HL-60 (cell line): ENCODE results near the gene SNX10.

Experiments
- GABPA ChIP-seq: IDR thresholded peaks from 2 replicates; pipeline ENCODE4 v1.6.1; 2012; ENCODE audit warnings: low read depth
- POLR2AphosphoS5 ChIP-seq: IDR thresholded peaks from 2 replicates; pipeline ENCODE4 v1.6.1; 2012; ENCODE audit warnings: low read depth
- REST ChIP-seq: IDR thresholded peaks from 2 replicates; pipeline ENCODE4 v1.6.1; 2012; ENCODE audit warnings: low read depth; ENCODE audit not compliant: insufficient replicate concordance
- TF ChIP-seq, protein P1 (sequence below): IDR thresholded peaks from one replicate; pipeline ENCODE4 v1.5.1; 2011; ENCODE audit warnings: low read length, control low read depth, inconsistent platforms; ENCODE audit not compliant: insufficient read depth

DNA sequence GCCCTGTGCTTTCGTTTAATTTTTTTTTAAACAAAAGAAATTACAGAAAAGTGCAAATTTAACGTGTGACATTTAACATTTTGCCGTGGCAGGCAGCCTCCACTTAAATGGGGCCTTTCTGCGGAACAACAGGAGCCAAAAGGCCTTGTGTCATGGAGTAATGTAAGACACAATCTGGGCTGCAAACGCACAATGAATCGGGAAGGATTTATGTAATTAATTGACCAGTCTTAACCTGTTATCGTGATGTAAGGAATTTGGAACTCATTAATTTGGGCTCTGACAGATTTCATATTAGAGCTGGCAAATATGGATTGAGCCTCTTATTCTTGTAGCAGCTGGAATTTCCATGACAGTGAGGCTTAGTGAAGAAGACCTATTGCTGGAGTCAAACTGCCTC is 86.4 kb downstream of the SNX10 start:
- TF ChIP-seq, protein P1, sequence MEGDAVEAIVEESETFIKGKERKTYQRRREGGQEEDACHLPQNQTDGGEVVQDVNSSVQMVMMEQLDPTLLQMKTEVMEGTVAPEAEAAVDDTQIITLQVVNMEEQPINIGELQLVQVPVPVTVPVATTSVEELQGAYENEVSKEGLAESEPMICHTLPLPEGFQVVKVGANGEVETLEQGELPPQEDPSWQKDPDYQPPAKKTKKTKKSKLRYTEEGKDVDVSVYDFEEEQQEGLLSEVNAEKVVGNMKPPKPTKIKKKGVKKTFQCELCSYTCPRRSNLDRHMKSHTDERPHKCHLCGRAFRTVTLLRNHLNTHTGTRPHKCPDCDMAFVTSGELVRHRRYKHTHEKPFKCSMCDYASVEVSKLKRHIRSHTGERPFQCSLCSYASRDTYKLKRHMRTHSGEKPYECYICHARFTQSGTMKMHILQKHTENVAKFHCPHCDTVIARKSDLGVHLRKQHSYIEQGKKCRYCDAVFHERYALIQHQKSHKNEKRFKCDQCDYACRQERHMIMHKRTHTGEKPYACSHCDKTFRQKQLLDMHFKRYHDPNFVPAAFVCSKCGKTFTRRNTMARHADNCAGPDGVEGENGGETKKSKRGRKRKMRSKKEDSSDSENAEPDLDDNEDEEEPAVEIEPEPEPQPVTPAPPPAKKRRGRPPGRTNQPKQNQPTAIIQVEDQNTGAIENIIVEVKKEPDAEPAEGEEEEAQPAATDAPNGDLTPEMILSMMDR = no peak
- TF ChIP-seq POLR2AphosphoS5 (no peak), GABPA (no peak), REST (no peak)
